Liver (tissue), 9 donors: ENCODE results near the gene KLHDC8A. TPM values are rescaled to one million over a fixed set of nuclear protein-coding genes. Genes with fewer than 3 reads are reported as not detected.

ENCODE experiments used
- DNase-seq: peaks from one replicate; pipeline ENCODE4 v3.0.0-alpha.2; 2017; ENCODE audit warnings: low spot score
- H3K27ac ChIP-seq, 2 donors: one replicate each; pipeline ENCODE4 v1.7.0; 2013; ENCODE audit warnings: inconsistent platforms in 2 of 2, low read length in 2 of 2, control low read depth in 1 of 2, low read depth in 1 of 2, mild to moderate bottlenecking in 1 of 2
- H3K27me3 ChIP-seq, 4 donors: one replicate each; pipeline versions ENCODE4 v1.6.1 to v1.7.0; 2013; ENCODE audit warnings: low read length in 3 of 4, inconsistent platforms in 1 of 4, mild to moderate bottlenecking in 1 of 4, moderate library complexity in 1 of 4; ENCODE audit not compliant: control insufficient read depth in 4 of 4, insufficient read depth in 4 of 4
- H3K36me3 ChIP-seq, 4 donors: one replicate each; pipeline versions ENCODE4 v1.6.1 to v1.7.0; 2013; ENCODE audit warnings: low read length in 3 of 4, mild to moderate bottlenecking in 3 of 4, low read depth in 1 of 4, moderate library complexity in 1 of 4; ENCODE audit not compliant: control insufficient read depth in 4 of 4, insufficient read depth in 3 of 4
- H3K4me1 ChIP-seq, 4 donors: one replicate each; pipeline versions ENCODE4 v1.6.1 to v1.7.0; 2013; ENCODE audit warnings: low read length in 3 of 4, mild to moderate bottlenecking in 3 of 4, moderate library complexity in 1 of 4; ENCODE audit not compliant: control insufficient read depth in 4 of 4, insufficient read depth in 4 of 4
- H3K4me3 ChIP-seq, 3 donors: one replicate each; pipeline versions ENCODE4 v1.6.1 to v1.7.0; 2013; ENCODE audit warnings: low read length in 3 of 3, control low read depth in 1 of 3, low read depth in 1 of 3, mild to moderate bottlenecking in 1 of 3
- H3K9ac ChIP-seq, 2 donors: one replicate each; pipeline ENCODE4 v1.7.0; 2013; ENCODE audit warnings: low read length in 2 of 2, mild to moderate bottlenecking in 2 of 2, moderate library complexity in 2 of 2, control low read depth in 1 of 2, low read depth in 1 of 2
- H3K9me3 ChIP-seq, 4 donors: one replicate each; pipeline versions ENCODE4 v1.6.1 to v1.7.0; 2013; ENCODE audit warnings: low read length in 3 of 4; ENCODE audit not compliant: control insufficient read depth in 4 of 4
- EGR1 ChIP-seq, 2 donors: IDR thresholded peaks; 2 replicates each; pipeline ENCODE4 v1.6.1; 2016 to 2018; ENCODE audit warnings: antibody characterized with exemption in 2 of 2, low read depth in 2 of 2
- FOXA1 ChIP-seq: IDR thresholded peaks from 2 replicates; pipeline ENCODE4 v1.6.1; 2016; ENCODE audit warnings: antibody characterized with exemption
- FOXA2 ChIP-seq: IDR thresholded peaks from 2 replicates; pipeline ENCODE4 v1.6.1; 2016; ENCODE audit warnings: antibody characterized with exemption
- GABPA ChIP-seq, 2 donors: IDR thresholded peaks in 1 of 2; conservative IDR thresholded peaks in 1 of 2; 2 replicates each; pipeline ENCODE4 v1.6.1; 2016; ENCODE audit warnings: antibody characterized with exemption in 2 of 2, mild to moderate bottlenecking in 1 of 2, moderate library complexity in 1 of 2
- HNF4A ChIP-seq, 2 donors: conservative IDR thresholded peaks; 2 replicates each; pipeline ENCODE4 v1.6.1; 2016; ENCODE audit warnings: antibody characterized with exemption in 2 of 2, mild to moderate bottlenecking in 2 of 2
- HNF4G ChIP-seq: IDR thresholded peaks from 2 replicates; pipeline ENCODE4 v1.6.1; 2016; ENCODE audit warnings: antibody characterized with exemption
- JUND ChIP-seq, 2 donors: IDR thresholded peaks; 2 replicates each; pipeline ENCODE4 v1.6.1; 2016; ENCODE audit warnings: antibody characterized with exemption in 2 of 2
- NR2F2 ChIP-seq: IDR thresholded peaks from 2 replicates; pipeline ENCODE4 v1.6.1; 2016; ENCODE audit warnings: antibody characterized with exemption
- RAD21 ChIP-seq, 2 donors: IDR thresholded peaks; 2 replicates each; pipeline ENCODE4 v1.6.1; 2016; ENCODE audit warnings: antibody characterized with exemption in 2 of 2, mild to moderate bottlenecking in 2 of 2
- RXRA ChIP-seq, 2 donors: IDR thresholded peaks; 2 replicates each; pipeline ENCODE4 v1.6.1; 2017 to 2018; ENCODE audit warnings: antibody characterized with exemption in 2 of 2, mild to moderate bottlenecking in 1 of 2
- SP1 ChIP-seq: IDR thresholded peaks from 2 replicates; pipeline ENCODE4 v1.6.1; 2018; ENCODE audit warnings: antibody characterized with exemption, mild to moderate bottlenecking
- TAF1 ChIP-seq: conservative IDR thresholded peaks from 2 replicates; pipeline ENCODE4 v1.6.1; 2016; ENCODE audit warnings: antibody characterized with exemption, mild to moderate bottlenecking
- YY1 ChIP-seq: IDR thresholded peaks from 2 replicates; pipeline ENCODE4 v1.6.1; 2016; ENCODE audit warnings: antibody characterized with exemption, mild to moderate bottlenecking
- WGBS: extraction: QIAGEN DNeasy Blood & Tissue Kit; methylation state at CpG from one replicate; pipeline ENCODE4 v1.1.7; 2013; 5-methylcytosine and 5-hydroxymethylcytosine counted together
- polyA plus RNA-seq, 2 donors: library from polyadenylated mRNA; stranded (reverse) in 1 of 2; unstranded in 1 of 2; fragments of 200-250 nt in 1 of 2; fragments of >200 nt in 1 of 2; fragmentation: Nextera tagmentation in 1 of 2; extraction: Ambion mirVana in 1 of 2; gene quantifications; one replicate each; pipeline versions ENCODE4 v1.2.1 to v1.2.3, GENCODE V29; 2013 to 2015
- total RNA-seq, 2 donors: library from RNA; depleted of rRNA; stranded (reverse); fragments of >200 nt; gene quantifications; one replicate each; pipeline ENCODE4 v1.2.3, GENCODE V29; 2014
- TF ChIP-seq, protein P1 (sequence below): IDR thresholded peaks from 2 replicates; pipeline ENCODE4 v1.6.1; 2016; ENCODE audit warnings: antibody characterized with exemption
- TF ChIP-seq, protein P2 (sequence below): fragments of 150-350 bp; IDR thresholded peaks from 2 replicates; pipeline ENCODE4 v1.5.1; 2017; ENCODE audit warnings: improper control_type of control experiment, low read depth, low read length; ENCODE audit not compliant: missing input control
- TF ChIP-seq, protein P3 (sequence below): IDR thresholded peaks from 2 replicates; pipeline ENCODE4 v1.6.1; 2016; ENCODE audit warnings: antibody characterized with exemption, mild to moderate bottlenecking
- TF ChIP-seq, protein P4 (sequence below): IDR thresholded peaks from 2 replicates; pipeline ENCODE4 v1.6.1; 2016; ENCODE audit warnings: antibody characterized with exemption
- TF ChIP-seq, protein P5 (sequence below): IDR thresholded peaks from 2 replicates; pipeline ENCODE4 v1.6.1; 2016; ENCODE audit warnings: antibody characterized with exemption
- donor health status: healthy.
- donor health status: healthy.
- donor health status: healthy.
- donor health status: healthy.
- donor health status: healthy.

Gene KLHDC8A
- total and polyA plus RNA-seq, 4 donors, result 0.02 to 0.05 TPM; not detected in 2

DNA sequence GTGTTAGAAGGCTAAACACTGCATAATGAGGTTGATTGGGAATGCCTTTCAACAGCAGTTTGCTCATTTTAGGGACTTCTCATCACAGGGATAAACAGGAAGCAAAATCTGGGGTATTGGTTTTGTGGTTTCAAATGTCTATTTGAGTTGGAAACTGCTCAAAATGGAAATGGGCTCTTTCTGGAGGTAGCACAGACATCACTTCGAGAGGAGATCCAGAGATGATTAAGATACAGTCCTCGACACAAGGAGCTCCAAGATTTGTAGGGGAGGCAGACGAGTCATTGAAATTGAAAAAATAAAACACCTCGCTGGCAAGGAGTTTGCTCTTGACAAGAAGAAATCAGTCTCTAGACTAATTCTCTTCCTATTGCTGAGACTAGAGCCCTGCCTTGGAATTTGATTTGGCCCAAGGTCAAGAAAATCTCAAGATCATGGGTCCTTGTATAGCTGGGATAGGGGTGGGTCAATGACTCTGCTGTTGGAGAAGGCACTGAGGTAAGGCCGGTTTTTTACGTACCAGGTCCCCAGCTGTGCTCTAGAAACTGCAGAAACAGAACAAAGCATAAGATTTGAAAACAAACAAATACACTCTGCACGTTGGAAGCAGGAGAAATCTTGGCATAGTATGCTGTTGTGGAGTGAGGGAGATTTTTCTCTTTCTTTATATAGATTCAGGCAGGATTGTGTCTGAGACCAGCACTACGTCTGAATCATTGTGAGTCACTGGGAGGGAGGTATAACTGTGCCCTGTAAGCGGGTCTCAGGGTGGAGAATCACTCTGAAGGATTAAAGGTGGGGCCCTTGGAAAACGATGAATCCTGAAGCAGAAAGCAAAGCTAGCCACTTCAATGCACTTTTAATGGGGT lies 17.7 kb upstream of the KLHDC8A start:
- 52% methylated on average over 10 of the region's 10 CpGs for WGBS
- TF ChIP-seq FOXA1 (no peak), NR2F2 (no peak), TAF1 (no peak), FOXA2 (no peak), SP1 (no peak), GABPA (IDR thresholded peaks at IDR 0.05 in 1 of 2, conservative IDR thresholded peaks at IDR 0.05 in 1 of 2) (no peak), YY1 (no peak), RAD21 (IDR thresholded peaks at IDR 0.05) (no peak), HNF4G (no peak), EGR1 (IDR thresholded peaks at IDR 0.05; ENCODE audit: low read depth in 2 of 2) (no peak), JUND (IDR thresholded peaks at IDR 0.05) (no peak), HNF4A (conservative IDR thresholded peaks at IDR 0.05) (no peak), RXRA (IDR thresholded peaks at IDR 0.05) (no peak)
- TF ChIP-seq, protein P1, sequence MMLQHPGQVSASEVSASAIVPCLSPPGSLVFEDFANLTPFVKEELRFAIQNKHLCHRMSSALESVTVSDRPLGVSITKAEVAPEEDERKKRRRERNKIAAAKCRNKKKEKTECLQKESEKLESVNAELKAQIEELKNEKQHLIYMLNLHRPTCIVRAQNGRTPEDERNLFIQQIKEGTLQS, result no peak
- TF ChIP-seq, protein P2, sequence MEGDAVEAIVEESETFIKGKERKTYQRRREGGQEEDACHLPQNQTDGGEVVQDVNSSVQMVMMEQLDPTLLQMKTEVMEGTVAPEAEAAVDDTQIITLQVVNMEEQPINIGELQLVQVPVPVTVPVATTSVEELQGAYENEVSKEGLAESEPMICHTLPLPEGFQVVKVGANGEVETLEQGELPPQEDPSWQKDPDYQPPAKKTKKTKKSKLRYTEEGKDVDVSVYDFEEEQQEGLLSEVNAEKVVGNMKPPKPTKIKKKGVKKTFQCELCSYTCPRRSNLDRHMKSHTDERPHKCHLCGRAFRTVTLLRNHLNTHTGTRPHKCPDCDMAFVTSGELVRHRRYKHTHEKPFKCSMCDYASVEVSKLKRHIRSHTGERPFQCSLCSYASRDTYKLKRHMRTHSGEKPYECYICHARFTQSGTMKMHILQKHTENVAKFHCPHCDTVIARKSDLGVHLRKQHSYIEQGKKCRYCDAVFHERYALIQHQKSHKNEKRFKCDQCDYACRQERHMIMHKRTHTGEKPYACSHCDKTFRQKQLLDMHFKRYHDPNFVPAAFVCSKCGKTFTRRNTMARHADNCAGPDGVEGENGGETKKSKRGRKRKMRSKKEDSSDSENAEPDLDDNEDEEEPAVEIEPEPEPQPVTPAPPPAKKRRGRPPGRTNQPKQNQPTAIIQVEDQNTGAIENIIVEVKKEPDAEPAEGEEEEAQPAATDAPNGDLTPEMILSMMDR, result no peak
- TF ChIP-seq, protein P3, sequence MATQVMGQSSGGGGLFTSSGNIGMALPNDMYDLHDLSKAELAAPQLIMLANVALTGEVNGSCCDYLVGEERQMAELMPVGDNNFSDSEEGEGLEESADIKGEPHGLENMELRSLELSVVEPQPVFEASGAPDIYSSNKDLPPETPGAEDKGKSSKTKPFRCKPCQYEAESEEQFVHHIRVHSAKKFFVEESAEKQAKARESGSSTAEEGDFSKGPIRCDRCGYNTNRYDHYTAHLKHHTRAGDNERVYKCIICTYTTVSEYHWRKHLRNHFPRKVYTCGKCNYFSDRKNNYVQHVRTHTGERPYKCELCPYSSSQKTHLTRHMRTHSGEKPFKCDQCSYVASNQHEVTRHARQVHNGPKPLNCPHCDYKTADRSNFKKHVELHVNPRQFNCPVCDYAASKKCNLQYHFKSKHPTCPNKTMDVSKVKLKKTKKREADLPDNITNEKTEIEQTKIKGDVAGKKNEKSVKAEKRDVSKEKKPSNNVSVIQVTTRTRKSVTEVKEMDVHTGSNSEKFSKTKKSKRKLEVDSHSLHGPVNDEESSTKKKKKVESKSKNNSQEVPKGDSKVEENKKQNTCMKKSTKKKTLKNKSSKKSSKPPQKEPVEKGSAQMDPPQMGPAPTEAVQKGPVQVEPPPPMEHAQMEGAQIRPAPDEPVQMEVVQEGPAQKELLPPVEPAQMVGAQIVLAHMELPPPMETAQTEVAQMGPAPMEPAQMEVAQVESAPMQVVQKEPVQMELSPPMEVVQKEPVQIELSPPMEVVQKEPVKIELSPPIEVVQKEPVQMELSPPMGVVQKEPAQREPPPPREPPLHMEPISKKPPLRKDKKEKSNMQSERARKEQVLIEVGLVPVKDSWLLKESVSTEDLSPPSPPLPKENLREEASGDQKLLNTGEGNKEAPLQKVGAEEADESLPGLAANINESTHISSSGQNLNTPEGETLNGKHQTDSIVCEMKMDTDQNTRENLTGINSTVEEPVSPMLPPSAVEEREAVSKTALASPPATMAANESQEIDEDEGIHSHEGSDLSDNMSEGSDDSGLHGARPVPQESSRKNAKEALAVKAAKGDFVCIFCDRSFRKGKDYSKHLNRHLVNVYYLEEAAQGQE, result no peak
- TF ChIP-seq, protein P4, sequence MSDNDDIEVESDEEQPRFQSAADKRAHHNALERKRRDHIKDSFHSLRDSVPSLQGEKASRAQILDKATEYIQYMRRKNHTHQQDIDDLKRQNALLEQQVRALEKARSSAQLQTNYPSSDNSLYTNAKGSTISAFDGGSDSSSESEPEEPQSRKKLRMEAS, result no peak
- TF ChIP-seq, protein P5, sequence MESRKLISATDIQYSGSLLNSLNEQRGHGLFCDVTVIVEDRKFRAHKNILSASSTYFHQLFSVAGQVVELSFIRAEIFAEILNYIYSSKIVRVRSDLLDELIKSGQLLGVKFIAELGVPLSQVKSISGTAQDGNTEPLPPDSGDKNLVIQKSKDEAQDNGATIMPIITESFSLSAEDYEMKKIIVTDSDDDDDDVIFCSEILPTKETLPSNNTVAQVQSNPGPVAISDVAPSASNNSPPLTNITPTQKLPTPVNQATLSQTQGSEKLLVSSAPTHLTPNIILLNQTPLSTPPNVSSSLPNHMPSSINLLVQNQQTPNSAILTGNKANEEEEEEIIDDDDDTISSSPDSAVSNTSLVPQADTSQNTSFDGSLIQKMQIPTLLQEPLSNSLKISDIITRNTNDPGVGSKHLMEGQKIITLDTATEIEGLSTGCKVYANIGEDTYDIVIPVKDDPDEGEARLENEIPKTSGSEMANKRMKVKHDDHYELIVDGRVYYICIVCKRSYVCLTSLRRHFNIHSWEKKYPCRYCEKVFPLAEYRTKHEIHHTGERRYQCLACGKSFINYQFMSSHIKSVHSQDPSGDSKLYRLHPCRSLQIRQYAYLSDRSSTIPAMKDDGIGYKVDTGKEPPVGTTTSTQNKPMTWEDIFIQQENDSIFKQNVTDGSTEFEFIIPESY, result no peak
- DNase-seq, result no peak
- H3K4me3 ChIP-seq, result no peak overlapping the region
- H3K9me3 ChIP-seq, result no peaks in the 10 kb centered on the region
- no peak overlapping the region for H3K9ac ChIP-seq
- no peaks in the 10 kb centered on the region for H3K36me3 ChIP-seq
- H3K27me3 ChIP-seq, result peaks cover 2 to 14% (median 6%) of the 10 kb centered on the region in 4 donors
- H3K27ac ChIP-seq, result no peak overlapping the region
- H3K4me1 ChIP-seq, result peaks cover 0 to 3% (median 0%) of the 10 kb centered on the region in 4 donors
